A673 (cell line): ENCODE results near the gene OLIG2. TPM values are rescaled to one million over a fixed set of nuclear protein-coding genes. Genes with fewer than 3 reads are reported as not detected.

Experiments
- BruUV-seq: library from RNA; stranded (reverse); fragments of 400-500 nt; replicated peaks from 2 replicates; lab custom pipeline; 2021; lab: Mats Ljungman, UMichigan
- CTCF ChIA-PET: fragments of 300-600 bp; sonication (Branson Sonifier 250); formaldehyde crosslinking; loops from one replicate; lab custom pipeline; 2022; ENCODE audit warnings: antibody characterized with exemption; lab: Charles Lee
- POLR2A ChIA-PET: fragments of 300-600 bp; sonication (Branson Sonifier 250); formaldehyde crosslinking; loops from one replicate; lab custom pipeline; 2022; ENCODE audit warnings: antibody characterized with exemption; ENCODE audit not compliant: low non-redundant PET; lab: Charles Lee
- DNase-seq: peaks from one replicate; pipeline ENCODE4 v3.0.0-alpha.2; 2015; ENCODE audit warnings: low spot score
- H3K27ac ChIP-seq: fragments of 200-600 bp; sonication (generic); 2 replicates; pipeline ENCODE4 v1.5.1; 2016; ENCODE audit warnings: mixed run types, low read depth, mild to moderate bottlenecking, mixed read lengths, antibody characterized with exemption, low read length; ENCODE audit not compliant: poor library complexity, severe bottlenecking
- H3K27me3 ChIP-seq: fragments of 200-600 bp; sonication (generic); replicated peaks from 2 replicates; pipeline ENCODE4 v1.6.1; 2017; ENCODE audit warnings: mixed run types, low read depth, mild to moderate bottlenecking, mixed read lengths, antibody characterized with exemption, low read length; ENCODE audit not compliant: insufficient read depth, poor library complexity
- H3K36me3 ChIP-seq: fragments of 200-600 bp; sonication (generic); 2 replicates; pipeline ENCODE4 v1.6.1; 2016; ENCODE audit warnings: mixed run types, mild to moderate bottlenecking, mixed read lengths, antibody characterized with exemption, low read length; ENCODE audit not compliant: insufficient read depth, poor library complexity, severe bottlenecking
- H3K4me1 ChIP-seq: fragments of 200-600 bp; sonication (generic); 2 replicates; pipeline ENCODE4 v1.6.1; 2017; ENCODE audit warnings: mixed run types, mild to moderate bottlenecking, mixed read lengths, antibody characterized with exemption, low read length; ENCODE audit not compliant: insufficient read depth, poor library complexity, severe bottlenecking
- H3K4me3 ChIP-seq: fragments of 200-600 bp; sonication (generic); 2 replicates; pipeline ENCODE4 v1.5.1; 2016; ENCODE audit warnings: low read depth, mixed run types, mild to moderate bottlenecking, mixed read lengths, low read length; ENCODE audit not compliant: poor library complexity, severe bottlenecking
- H3K9me3 ChIP-seq: fragments of 200-600 bp; sonication (generic); 2 replicates; pipeline ENCODE4 v1.6.1; 2016; ENCODE audit warnings: mixed run types, low read depth, mild to moderate bottlenecking, mixed read lengths, antibody characterized with exemption, low read length; ENCODE audit not compliant: poor library complexity, severe bottlenecking
- CTCF ChIP-seq: fragments of 300-800, 200-600 bp; sonication (generic); conservative IDR thresholded peaks from 2 replicates; pipeline ENCODE4 v1.5.1; 2017; ENCODE audit warnings: low read depth, mild to moderate bottlenecking, antibody characterized with exemption, low read length, moderate library complexity, mixed read lengths
- EZH2 ChIP-seq: fragments of 200-600 bp; sonication (generic); IDR thresholded peaks from 2 replicates; pipeline ENCODE4 v1.6.1; 2017; ENCODE audit warnings: borderline replicate concordance, low read depth, mild to moderate bottlenecking, mixed read lengths, antibody characterized with exemption, low read length; ENCODE audit not compliant: poor library complexity, severe bottlenecking
- intact Hi-C: fragments of 100-400 bp; cut with micrococcal nuclease; formaldehyde crosslinking; loops from one replicate; pipeline ENCODE4 v1.10.0; 2022; ENCODE audit not compliant: unreplicated experiment
- total RNA-seq: library from RNA; stranded (reverse); gene quantifications from 2 replicates; pipeline ENCODE4 v1.2.3, GENCODE V29; 2021

The OLIG2 gene
- total RNA-seq, 1 experiment from 2014 or later, result not detected

GRCh38 chr21:33073636-33074035 lies 47.9 kb downstream of the OLIG2 start:
- POLR2A ChIA-PET, result no interaction called here
- CTCF ChIA-PET, result interaction anchor here (0.6 kb wide), 1 partner anchor 11 kb away, joined by 9 read pairs; no protein-coding TSS in a partner anchor
- Histone ChIP-seq H3K27me3 (peaks cover 99% of the 10 kb centered on the region), H3K9me3 (peaks cover 8% of the 10 kb centered on the region), H3K36me3 (no peaks in the 10 kb centered on the region), H3K4me1 (no peaks in the 10 kb centered on the region), H3K4me3 (no peak overlapping the region), H3K27ac (no peak overlapping the region)
- BruUV-seq, result no TSS peak
- DNase-seq, result no peak
- TF ChIP-seq CTCF (no peak), EZH2 (no peak)
- intact Hi-C loops, result no loop called here

GRCh38 chr21:33075128-33075527 lies 49.4 kb downstream of the OLIG2 start:
- Histone ChIP-seq H3K4me1 (no peaks in the 10 kb centered on the region), H3K27me3 (peaks cover 95% of the 10 kb centered on the region), H3K36me3 (no peaks in the 10 kb centered on the region), H3K4me3 (no peak overlapping the region), H3K27ac (no peak overlapping the region), H3K9me3 (no peaks in the 10 kb centered on the region)
- TF ChIP-seq CTCF, result no peak
- no peak for TF ChIP-seq EZH2
- ChIA-PET CTCF (no interaction called here), POLR2A (no interaction called here)
- intact Hi-C loops, result no loop called here
- DNase-seq, result no peak
- no TSS peak for BruUV-seq

- Histone ChIP-seq H3K27me3 (peaks cover 94% of the 10 kb centered on the region), H3K4me1 (no peaks in the 10 kb centered on the region), H3K9me3 (no peaks in the 10 kb centered on the region), H3K36me3 (no peaks in the 10 kb centered on the region), H3K4me3 (no peak overlapping the region), H3K27ac (no peak overlapping the region)
- ChIA-PET POLR2A (no interaction called here), CTCF (interaction anchor here (0.6 kb wide), 1 partner anchor 82 kb away, joined by 3 read pairs; no protein-coding TSS in a partner anchor)
- BruUV-seq, result no TSS peak
- intact Hi-C loops, result no loop called here
- DNase-seq, result no peak
- TF ChIP-seq EZH2 (no peak), CTCF (no peak)
Measured at GRCh38 chr21:33075596-33076195, 50.0 kb downstream of the OLIG2 start.
